Skeletal muscle cell (primary cell): ENCODE measurements around the gene CACNA1E.

Experiments
- DNase-seq: peaks from one replicate; pipeline ENCODE4 v3.0.0-alpha.2; 2010; ENCODE audit warnings: low read depth
- H3K4me3 ChIP-seq: 2 replicates; pipeline ENCODE4 v1.5.1; 2011; ENCODE audit warnings: low read depth, mild to moderate bottlenecking, control low read depth, low read length, moderate library complexity

CACNA1E gene

GRCh38 chr1:181483285-181484195 lies at the start of gene CACNA1E:
Gene CACNA1E (plus strand): TSS chr1:181483517. CDS start chr1:181483745, 228 bp downstream.
- H3K4me3 ChIP-seq, result peak within 1 kb of the TSS; percentile 17

GRCh38 chr1:181433931-181434330 lies 49.4 kb upstream of the CACNA1E start:
- no peak overlapping the region for H3K4me3 ChIP-seq
- no peak for DNase-seq

More at GRCh38 chr1:181483285-181484195, at the start of gene CACNA1E:
- no peak for DNase-seq

- H3K4me3 ChIP-seq, result no peak overlapping the region
- no peak for DNase-seq
Observed at GRCh38 chr1:181438013-181438412, 45.3 kb upstream of the CACNA1E start.

GRCh38 chr1:181440510-181440909 lies 42.8 kb upstream of the CACNA1E start:
- H3K4me3 ChIP-seq, result no peak overlapping the region
- DNase-seq, result no peak

GRCh38 chr1:181442181-181442525 lies 41.2 kb upstream of the CACNA1E start:
- no peak overlapping the region for H3K4me3 ChIP-seq
- no peak for DNase-seq

- no peak for DNase-seq
- no peak overlapping the region for H3K4me3 ChIP-seq
Observed at GRCh38 chr1:181443231-181443853, 40.0 kb upstream of the CACNA1E start.

GRCh38 chr1:181445436-181445835 lies 37.9 kb upstream of the CACNA1E start:
- DNase-seq, result no peak

GRCh38 chr1:181448461-181448860 lies 34.9 kb upstream of the CACNA1E start:
- no peak overlapping the region for H3K4me3 ChIP-seq

More at GRCh38 chr1:181445436-181445835, 37.9 kb upstream of the CACNA1E start:
- no peak overlapping the region for H3K4me3 ChIP-seq

GRCh38 chr1:181451661-181452230 lies 31.6 kb upstream of the CACNA1E start:
- no peak overlapping the region for H3K4me3 ChIP-seq
- no peak for DNase-seq

More at GRCh38 chr1:181448461-181448860, 34.9 kb upstream of the CACNA1E start:
- DNase-seq, result no peak

GRCh38 chr1:181452746-181453145 lies 30.6 kb upstream of the CACNA1E start:
- H3K4me3 ChIP-seq, result no peak overlapping the region
- DNase-seq, result no peak

- no peak overlapping the region for H3K4me3 ChIP-seq
- no peak for DNase-seq
Observed at GRCh38 chr1:181453541-181454201, 29.6 kb upstream of the CACNA1E start.

- H3K4me3 ChIP-seq, result no peak overlapping the region
Observed at GRCh38 chr1:181456551-181456950, 26.8 kb upstream of the CACNA1E start.

GRCh38 chr1:181458419-181458818 lies 24.9 kb upstream of the CACNA1E start:
- DNase-seq, result no peak
- no peak overlapping the region for H3K4me3 ChIP-seq

More at GRCh38 chr1:181456551-181456950, 26.8 kb upstream of the CACNA1E start:
- no peak for DNase-seq

GRCh38 chr1:181459067-181459466 lies 24.2 kb upstream of the CACNA1E start:
- H3K4me3 ChIP-seq, result no peak overlapping the region
- no peak for DNase-seq

GRCh38 chr1:181469829-181470228 lies 13.5 kb upstream of the CACNA1E start:
- H3K4me3 ChIP-seq, result no peak overlapping the region
- peak; percentile 21 for DNase-seq

- no peak overlapping the region for H3K4me3 ChIP-seq
- DNase-seq, result no peak
Observed at GRCh38 chr1:181475580-181475979, 7.7 kb upstream of the CACNA1E start.

- no peak overlapping the region for H3K4me3 ChIP-seq
- no peak for DNase-seq
Observed at GRCh38 chr1:181476581-181476980, 6.7 kb upstream of the CACNA1E start.

- DNase-seq, result no peak
- H3K4me3 ChIP-seq, result no peak overlapping the region
Observed at GRCh38 chr1:181478306-181478705, 5.0 kb upstream of the CACNA1E start.

- peak; percentile 43 for DNase-seq
- no peak overlapping the region for H3K4me3 ChIP-seq
Observed at GRCh38 chr1:181479137-181479745, 4.1 kb upstream of the CACNA1E start.
